Measurements from ENCODE around the gene SCN2B. TPM values are rescaled to one million over a fixed set of nuclear protein-coding genes. Genes with fewer than 3 reads are reported as not detected.

Gene SCN2B, protein sequence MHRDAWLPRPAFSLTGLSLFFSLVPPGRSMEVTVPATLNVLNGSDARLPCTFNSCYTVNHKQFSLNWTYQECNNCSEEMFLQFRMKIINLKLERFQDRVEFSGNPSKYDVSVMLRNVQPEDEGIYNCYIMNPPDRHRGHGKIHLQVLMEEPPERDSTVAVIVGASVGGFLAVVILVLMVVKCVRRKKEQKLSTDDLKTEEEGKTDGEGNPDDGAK
- total RNA-seq (2021) (0.16 to 0.37 TPM (median 0.20 TPM) in 3 replicates), Bru-seq, nascent RNA (percentile 9 among the genes with signal in this experiment)
- long read RNA-seq, experiment 1, partial matches to known transcripts, result 0 of 1 reads
- long read RNA-seq, experiment 1, other reads (novel, unspliced or antisense), result 1 of 1 reads
- long read RNA-seq, experiment 2, result 0 reads
- long read RNA-seq, experiment 3, result 0 reads

- DNase-seq (ENCODE audit: low spot score) (no peak), ATAC-seq (peak; percentile 12; the same call in 1 of the 2 replicates)
- H3K9me3 Mint-ChIP-seq, result no peaks in the 10 kb centered on the region
- peaks cover 53% of the 10 kb centered on the region for H3K27me3 Mint-ChIP-seq (ENCODE audit: low read depth)
- no peak within 1 kb of the TSS; the same call in 1 of the 2 replicates for H3K27ac Mint-ChIP-seq
- H3K4me1 Mint-ChIP-seq, result peaks cover 45% of the 10 kb centered on the region
- TF ChIP-seq, protein P1, sequence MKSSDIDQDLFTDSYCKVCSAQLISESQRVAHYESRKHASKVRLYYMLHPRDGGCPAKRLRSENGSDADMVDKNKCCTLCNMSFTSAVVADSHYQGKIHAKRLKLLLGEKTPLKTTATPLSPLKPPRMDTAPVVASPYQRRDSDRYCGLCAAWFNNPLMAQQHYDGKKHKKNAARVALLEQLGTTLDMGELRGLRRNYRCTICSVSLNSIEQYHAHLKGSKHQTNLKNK (CRISPR knock-in tag; IDR thresholded peaks at IDR 0.05), result no peak
- TF ChIP-seq TP53 (CRISPR knock-in tag; IDR thresholded peaks at IDR 0.05) (no peak), RELA (CRISPR knock-in tag; IDR thresholded peaks at IDR 0.05; ENCODE audit: borderline replicate concordance) (no peak), ELF4 (CRISPR knock-in tag; IDR thresholded peaks at IDR 0.05; ENCODE audit: low read depth) (no peak), ZNF317 (CRISPR knock-in tag; IDR thresholded peaks at IDR 0.05; ENCODE audit: borderline replicate concordance, low read depth) (no peak), ZNF138 (CRISPR knock-in tag; conservative IDR thresholded peaks at IDR 0.05) (no peak), ZNF416 (CRISPR knock-in tag; IDR thresholded peaks at IDR 0.05) (no peak), ZNF281 (CRISPR knock-in tag; IDR thresholded peaks at IDR 0.05) (no peak), NFATC4 (CRISPR knock-in tag; IDR thresholded peaks at IDR 0.05) (no peak), ATF1 (CRISPR knock-in tag; IDR thresholded peaks at IDR 0.05) (no peak), ZNF263 (CRISPR knock-in tag; IDR thresholded peaks at IDR 0.05; ENCODE audit: low read depth) (no peak), SMAD4 (CRISPR knock-in tag; IDR thresholded peaks at IDR 0.05) (no peak), PRRX2 (CRISPR knock-in tag; IDR thresholded peaks at IDR 0.05) (no peak), ZNF121 (CRISPR knock-in tag; IDR thresholded peaks at IDR 0.05) (no peak), NFYB (CRISPR knock-in tag; conservative IDR thresholded peaks at IDR 0.05; ENCODE audit: low read depth) (no peak), GTF2I (CRISPR knock-in tag; conservative IDR thresholded peaks at IDR 0.05) (no peak)
- TF ChIP-seq, protein P2, sequence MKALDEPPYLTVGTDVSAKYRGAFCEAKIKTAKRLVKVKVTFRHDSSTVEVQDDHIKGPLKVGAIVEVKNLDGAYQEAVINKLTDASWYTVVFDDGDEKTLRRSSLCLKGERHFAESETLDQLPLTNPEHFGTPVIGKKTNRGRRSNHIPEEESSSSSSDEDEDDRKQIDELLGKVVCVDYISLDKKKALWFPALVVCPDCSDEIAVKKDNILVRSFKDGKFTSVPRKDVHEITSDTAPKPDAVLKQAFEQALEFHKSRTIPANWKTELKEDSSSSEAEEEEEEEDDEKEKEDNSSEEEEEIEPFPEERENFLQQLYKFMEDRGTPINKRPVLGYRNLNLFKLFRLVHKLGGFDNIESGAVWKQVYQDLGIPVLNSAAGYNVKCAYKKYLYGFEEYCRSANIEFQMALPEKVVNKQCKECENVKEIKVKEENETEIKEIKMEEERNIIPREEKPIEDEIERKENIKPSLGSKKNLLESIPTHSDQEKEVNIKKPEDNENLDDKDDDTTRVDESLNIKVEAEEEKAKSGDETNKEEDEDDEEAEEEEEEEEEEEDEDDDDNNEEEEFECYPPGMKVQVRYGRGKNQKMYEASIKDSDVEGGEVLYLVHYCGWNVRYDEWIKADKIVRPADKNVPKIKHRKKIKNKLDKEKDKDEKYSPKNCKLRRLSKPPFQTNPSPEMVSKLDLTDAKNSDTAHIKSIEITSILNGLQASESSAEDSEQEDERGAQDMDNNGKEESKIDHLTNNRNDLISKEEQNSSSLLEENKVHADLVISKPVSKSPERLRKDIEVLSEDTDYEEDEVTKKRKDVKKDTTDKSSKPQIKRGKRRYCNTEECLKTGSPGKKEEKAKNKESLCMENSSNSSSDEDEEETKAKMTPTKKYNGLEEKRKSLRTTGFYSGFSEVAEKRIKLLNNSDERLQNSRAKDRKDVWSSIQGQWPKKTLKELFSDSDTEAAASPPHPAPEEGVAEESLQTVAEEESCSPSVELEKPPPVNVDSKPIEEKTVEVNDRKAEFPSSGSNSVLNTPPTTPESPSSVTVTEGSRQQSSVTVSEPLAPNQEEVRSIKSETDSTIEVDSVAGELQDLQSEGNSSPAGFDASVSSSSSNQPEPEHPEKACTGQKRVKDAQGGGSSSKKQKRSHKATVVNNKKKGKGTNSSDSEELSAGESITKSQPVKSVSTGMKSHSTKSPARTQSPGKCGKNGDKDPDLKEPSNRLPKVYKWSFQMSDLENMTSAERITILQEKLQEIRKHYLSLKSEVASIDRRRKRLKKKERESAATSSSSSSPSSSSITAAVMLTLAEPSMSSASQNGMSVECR (CRISPR knock-in tag; IDR thresholded peaks at IDR 0.05; ENCODE audit: borderline replicate concordance), result no peak
- TF ChIP-seq, protein P3, sequence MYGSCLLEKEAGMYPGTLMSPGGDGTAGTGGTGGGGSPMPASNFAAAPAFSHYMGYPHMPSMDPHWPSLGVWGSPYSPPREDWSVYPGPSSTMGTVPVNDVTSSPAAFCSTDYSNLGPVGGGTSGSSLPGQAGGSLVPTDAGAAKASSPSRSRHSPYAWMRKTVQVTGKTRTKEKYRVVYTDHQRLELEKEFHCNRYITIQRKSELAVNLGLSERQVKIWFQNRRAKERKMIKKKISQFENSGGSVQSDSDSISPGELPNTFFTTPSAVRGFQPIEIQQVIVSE (CRISPR knock-in tag; IDR thresholded peaks at IDR 0.05; ENCODE audit: borderline replicate concordance), result no peak
- TF ChIP-seq, protein P4, sequence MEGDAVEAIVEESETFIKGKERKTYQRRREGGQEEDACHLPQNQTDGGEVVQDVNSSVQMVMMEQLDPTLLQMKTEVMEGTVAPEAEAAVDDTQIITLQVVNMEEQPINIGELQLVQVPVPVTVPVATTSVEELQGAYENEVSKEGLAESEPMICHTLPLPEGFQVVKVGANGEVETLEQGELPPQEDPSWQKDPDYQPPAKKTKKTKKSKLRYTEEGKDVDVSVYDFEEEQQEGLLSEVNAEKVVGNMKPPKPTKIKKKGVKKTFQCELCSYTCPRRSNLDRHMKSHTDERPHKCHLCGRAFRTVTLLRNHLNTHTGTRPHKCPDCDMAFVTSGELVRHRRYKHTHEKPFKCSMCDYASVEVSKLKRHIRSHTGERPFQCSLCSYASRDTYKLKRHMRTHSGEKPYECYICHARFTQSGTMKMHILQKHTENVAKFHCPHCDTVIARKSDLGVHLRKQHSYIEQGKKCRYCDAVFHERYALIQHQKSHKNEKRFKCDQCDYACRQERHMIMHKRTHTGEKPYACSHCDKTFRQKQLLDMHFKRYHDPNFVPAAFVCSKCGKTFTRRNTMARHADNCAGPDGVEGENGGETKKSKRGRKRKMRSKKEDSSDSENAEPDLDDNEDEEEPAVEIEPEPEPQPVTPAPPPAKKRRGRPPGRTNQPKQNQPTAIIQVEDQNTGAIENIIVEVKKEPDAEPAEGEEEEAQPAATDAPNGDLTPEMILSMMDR (IDR thresholded peaks at IDR 0.05), result no peak
- ChIA-PET POLR2A (no interaction called here), CTCF (interaction anchor here (0.6 to 2.1 kb wide), 3 partner anchors 23 to 230 kb away, joined by 3 to 7 read pairs (median 4); partner anchors contain the start of gene SCN4B)
- no peaks in the 10 kb centered on the region for H3K36me3 Mint-ChIP-seq
- peak within 1 kb of the TSS; percentile 81 for H3K4me3 Mint-ChIP-seq
Measured at GRCh38 chr11:118175993-118176777, at the start of gene SCN2B. Gene SCN2B (minus strand): TSS chr11:118176639. CDS start chr11:118176431, 208 bp downstream.

Measured in WTC11 (cell line).